ENCODE measurements around the gene ROBO2. TPM values are rescaled to one million over a fixed set of nuclear protein-coding genes. Genes with fewer than 3 reads are reported as not detected.

Gene ROBO2
- total and polyA plus RNA-seq, 2 experiments from 2014 or later: 1.2 to 14.3 TPM

GRCh38 chr3:77412584-77412983, 372.7 kb downstream of the ROBO2 start:
- Histone ChIP-seq H3K4me1 (ENCODE audit: insufficient read depth) (no peaks in the 10 kb centered on the region), H3K27ac (no peak overlapping the region), H3K4me3 (no peak overlapping the region), H3K79me2 (no peaks in the 10 kb centered on the region), H2AFZ (no peak overlapping the region), H3K9me3 (ENCODE audit: low read depth) (no peaks in the 10 kb centered on the region), H3K9me2 (replicated peaks; ENCODE audit: insufficient read depth) (no peaks in the 10 kb centered on the region), H4K20me1 (ENCODE audit: insufficient read depth, poor library complexity, severe bottlenecking) (no peaks in the 10 kb centered on the region), H3K36me3 (replicated peaks; ENCODE audit: insufficient read depth, low read depth) (no peaks in the 10 kb centered on the region), H3K4me2 (no peak overlapping the region), H3K27me3 (no peaks in the 10 kb centered on the region)
- DNase-seq (ENCODE audit: low spot score): no peak
- TF ChIP-seq EZH2 (IDR thresholded peaks at IDR 0.05; ENCODE audit: borderline replicate concordance) (no peak), EZH2phosphoT487 (IDR thresholded peaks at IDR 0.05; ENCODE audit: low read depth, severe bottlenecking, unreplicated experiment) (no peak), CTCF (IDR thresholded peaks at IDR 0.05; ENCODE audit: poor library complexity) (no peak)
- 95% methylated on average over 2 of the region's 2 CpGs for WGBS (ENCODE audit: low lambda C conversion rate, missing lambda C conversion rate)

GRCh38 chr3:77414881-77415280, 375.0 kb downstream of the ROBO2 start:
- TF ChIP-seq EZH2phosphoT487 (IDR thresholded peaks at IDR 0.05; ENCODE audit: low read depth, severe bottlenecking, unreplicated experiment) (no peak), EZH2 (IDR thresholded peaks at IDR 0.05; ENCODE audit: borderline replicate concordance) (no peak), CTCF (IDR thresholded peaks at IDR 0.05; ENCODE audit: poor library complexity) (no peak)
- H3K36me3 ChIP-seq (replicated peaks; ENCODE audit: insufficient read depth, low read depth): no peaks in the 10 kb centered on the region
- no peaks in the 10 kb centered on the region for H3K27me3 ChIP-seq
- H3K4me3 ChIP-seq: no peak overlapping the region
- DNase-seq (ENCODE audit: low spot score): no peak
- H2AFZ ChIP-seq: no peak overlapping the region
- H3K79me2 ChIP-seq: no peaks in the 10 kb centered on the region
- H3K9me2 ChIP-seq (replicated peaks; ENCODE audit: insufficient read depth): no peaks in the 10 kb centered on the region
- H4K20me1 ChIP-seq (ENCODE audit: insufficient read depth, poor library complexity, severe bottlenecking): no peaks in the 10 kb centered on the region
- no peaks in the 10 kb centered on the region for H3K4me1 ChIP-seq (ENCODE audit: insufficient read depth)
- H3K27ac ChIP-seq: no peak overlapping the region
- H3K4me2 ChIP-seq: no peak overlapping the region
- H3K9me3 ChIP-seq (ENCODE audit: low read depth): no peaks in the 10 kb centered on the region

- H4K20me1 ChIP-seq (ENCODE audit: insufficient read depth, poor library complexity, severe bottlenecking): no peaks in the 10 kb centered on the region
- no peaks in the 10 kb centered on the region for H3K9me2 ChIP-seq (replicated peaks; ENCODE audit: insufficient read depth)
- H3K79me2 ChIP-seq: no peaks in the 10 kb centered on the region
- DNase-seq (ENCODE audit: low spot score): no peak
- no peaks in the 10 kb centered on the region for H3K27me3 ChIP-seq
- no peak for TF ChIP-seq EZH2 (IDR thresholded peaks at IDR 0.05; ENCODE audit: borderline replicate concordance)
- no peak for TF ChIP-seq CTCF (IDR thresholded peaks at IDR 0.05; ENCODE audit: poor library complexity)
- TF ChIP-seq EZH2phosphoT487 (IDR thresholded peaks at IDR 0.05; ENCODE audit: low read depth, severe bottlenecking, unreplicated experiment): no peak
- no peak overlapping the region for H3K27ac ChIP-seq
- no peak overlapping the region for H2AFZ ChIP-seq
- H3K4me1 ChIP-seq (ENCODE audit: insufficient read depth): no peaks in the 10 kb centered on the region
- H3K36me3 ChIP-seq (replicated peaks; ENCODE audit: insufficient read depth, low read depth): no peaks in the 10 kb centered on the region
- WGBS (ENCODE audit: low lambda C conversion rate, missing lambda C conversion rate): 97% methylated on average over 1 of the region's 1 CpG
- H3K4me3 ChIP-seq: no peak overlapping the region
- H3K4me2 ChIP-seq: no peak overlapping the region
- H3K9me3 ChIP-seq (ENCODE audit: low read depth): no peaks in the 10 kb centered on the region
These were observed 380.4 kb downstream of the ROBO2 start for GRCh38 chr3:77420336-77420735.

GRCh38 chr3:77421916-77422315, 382.0 kb downstream of the ROBO2 start:
- Histone ChIP-seq H2AFZ (no peak overlapping the region), H3K4me1 (ENCODE audit: insufficient read depth) (no peaks in the 10 kb centered on the region), H3K9me2 (replicated peaks; ENCODE audit: insufficient read depth) (no peaks in the 10 kb centered on the region), H3K9me3 (ENCODE audit: low read depth) (no peaks in the 10 kb centered on the region), H3K36me3 (replicated peaks; ENCODE audit: insufficient read depth, low read depth) (no peaks in the 10 kb centered on the region), H3K79me2 (no peaks in the 10 kb centered on the region), H4K20me1 (ENCODE audit: insufficient read depth, poor library complexity, severe bottlenecking) (no peaks in the 10 kb centered on the region), H3K27ac (no peak overlapping the region), H3K27me3 (no peaks in the 10 kb centered on the region), H3K4me3 (no peak overlapping the region), H3K4me2 (no peak overlapping the region)
- WGBS (ENCODE audit: low lambda C conversion rate, missing lambda C conversion rate): 87% methylated on average over 5 of the region's 5 CpGs
- no peak for DNase-seq (ENCODE audit: low spot score)
- TF ChIP-seq EZH2 (IDR thresholded peaks at IDR 0.05; ENCODE audit: borderline replicate concordance) (no peak), EZH2phosphoT487 (IDR thresholded peaks at IDR 0.05; ENCODE audit: low read depth, severe bottlenecking, unreplicated experiment) (no peak)

Measured in hepatocyte (in vitro differentiated cells).